Lung (tissue), 10 donors: ENCODE data around the gene DUOXA1. TPM values are rescaled to one million over a fixed set of nuclear protein-coding genes. Genes with fewer than 3 reads are reported as not detected.
"Not testable (repeated sequence)": the region's sequence is repeated elsewhere in the genome, so short reads cannot be mapped to it uniquely, and the experiment has no call there.

Experiments used
- ATAC-seq: fragments of 200-7000 bp; cut with Tn5 transposase; one replicate; pipeline ENCODE4 v1.9.1; 2020; ENCODE audit warnings: moderate number of reproducible peaks; ENCODE audit not compliant: insufficient read depth, low FRiP score
- DNase-seq, 3 donors: peaks; one replicate each; pipeline ENCODE4 v3.0.0-alpha.2; 2013 to 2017
- H3K27ac ChIP-seq, 2 donors: one replicate each; pipeline ENCODE4 v1.5.1; 2013; ENCODE audit warnings: mild to moderate bottlenecking in 2 of 2, moderate library complexity in 2 of 2, control low read depth in 1 of 2, inconsistent platforms in 1 of 2, low read depth in 1 of 2, low read length in 1 of 2
- H3K27me3 ChIP-seq, 3 donors: one replicate each; pipeline ENCODE4 v1.5.1; 2013; ENCODE audit warnings: low read length in 2 of 3; ENCODE audit not compliant: control insufficient read depth in 3 of 3, insufficient read depth in 3 of 3
- H3K36me3 ChIP-seq, 4 donors: one replicate each; pipeline ENCODE4 v1.5.1; 2013; ENCODE audit warnings: low read length in 4 of 4, mild to moderate bottlenecking in 1 of 4, moderate library complexity in 1 of 4; ENCODE audit not compliant: control insufficient read depth in 4 of 4, insufficient read depth in 4 of 4
- H3K4me1 ChIP-seq, 5 donors: one replicate each; pipeline ENCODE4 v1.5.1; 2013; ENCODE audit warnings: low read length in 5 of 5, mild to moderate bottlenecking in 2 of 5, moderate library complexity in 1 of 5; ENCODE audit not compliant: control insufficient read depth in 5 of 5, insufficient read depth in 5 of 5
- H3K4me3 ChIP-seq: one replicate; pipeline ENCODE4 v1.5.1; 2013; ENCODE audit warnings: mild to moderate bottlenecking, control low read depth, moderate library complexity
- H3K9ac ChIP-seq, 2 donors: one replicate each; pipeline ENCODE4 v1.5.1; 2013; ENCODE audit warnings: low read length in 2 of 2, control low read depth in 1 of 2; ENCODE audit not compliant: insufficient read depth in 1 of 2
- H3K9me3 ChIP-seq, 4 donors: one replicate each; pipeline ENCODE4 v1.5.1; 2013; ENCODE audit warnings: low read length in 3 of 4, mild to moderate bottlenecking in 1 of 4, moderate library complexity in 1 of 4; ENCODE audit not compliant: control insufficient read depth in 4 of 4, insufficient read depth in 3 of 4
- WGBS, 2 donors: extraction: QIAGEN DNeasy Blood & Tissue Kit; methylation state at CpG; one replicate each; pipeline ENCODE4 v1.1.7; 2013; 5-methylcytosine and 5-hydroxymethylcytosine counted together
- polyA plus RNA-seq, 2 donors: library from polyadenylated mRNA; stranded (reverse); fragments of 200-250 nt; gene quantifications; one replicate each; pipeline ENCODE4 v1.2.1, GENCODE V29; 2013
- total RNA-seq, 2 donors: library from RNA; depleted of rRNA in 1 of 2; stranded (reverse); fragments of >200 nt in 1 of 2; gene quantifications; one replicate each; pipeline ENCODE4 v1.2.1, GENCODE V29; 2014 to 2021
- donor health status: Bipolar disorder and iron deficiency.
- donor health status: healthy.
- donor health status: DM: yes; HTN: yes; CAD: no.

The DUOXA1 gene
- total and polyA plus RNA-seq, 4 donors, result 42.6 to 203 (median 108) TPM

- H3K27ac ChIP-seq, H3K4me3 ChIP-seq, H3K27me3 ChIP-seq, ATAC-seq, DNase-seq, H3K4me1 ChIP-seq, H3K36me3 ChIP-seq, H3K9ac ChIP-seq, H3K9me3 ChIP-seq: not testable (repeated sequence)
- 69 to 79% methylated on average over 5 of the region's 5 CpGs for whole genome bisulfite sequencing, 2 donors
These were observed 50.5 kb downstream of the DUOXA1 start for GRCh38 chr15:45079201-45079600.

GRCh38 chr15:45077391-45077790 is 52.3 kb downstream of the DUOXA1 start:
- H3K27me3 ChIP-seq, DNase-seq, H3K9me3 ChIP-seq, H3K4me3 ChIP-seq, H3K27ac ChIP-seq, H3K36me3 ChIP-seq, ATAC-seq, H3K4me1 ChIP-seq, H3K9ac ChIP-seq: not testable (repeated sequence)
- WGBS, 2 donors, result 69 to 80% methylated on average over 2 of the region's 2 CpGs

- not testable (repeated sequence) for H3K27me3 ChIP-seq, H3K4me1 ChIP-seq, H3K27ac ChIP-seq, H3K9me3 ChIP-seq, H3K9ac ChIP-seq, H3K36me3 ChIP-seq, DNase-seq, H3K4me3 ChIP-seq, ATAC-seq
- WGBS, 2 donors, result 100% methylated on average over 1 of the region's 9 CpGs
These were observed 54.0 kb downstream of the DUOXA1 start for GRCh38 chr15:45075440-45076320.

GRCh38 chr15:45073602-45074001 is 56.1 kb downstream of the DUOXA1 start:
- not testable (repeated sequence) for DNase-seq, H3K9ac ChIP-seq, ATAC-seq, H3K4me1 ChIP-seq, H3K27ac ChIP-seq, H3K9me3 ChIP-seq, H3K4me3 ChIP-seq, H3K27me3 ChIP-seq, H3K36me3 ChIP-seq

- H3K36me3 ChIP-seq, H3K4me3 ChIP-seq, H3K9me3 ChIP-seq, DNase-seq, H3K4me1 ChIP-seq, H3K27me3 ChIP-seq, H3K9ac ChIP-seq, H3K27ac ChIP-seq, ATAC-seq: not testable (repeated sequence)
- 71 to 81% methylated on average over 4 to 5 of the region's 6 CpGs for WGBS, 2 donors
These were observed 59.7 kb downstream of the DUOXA1 start for GRCh38 chr15:45069942-45070360.

Other genes with a start within 250 kb of the DUOXA1 start
- gene TERB2, start 173.2 kb downstream of the DUOXA1 start, total RNA-seq, result not detected
- not detected for gene TERB2, start 173.2 kb downstream of the DUOXA1 start, polyA plus RNA-seq
- gene SORD, start 106.7 kb downstream of the DUOXA1 start, total RNA-seq, result 10 to 100 TPM; 17.9 to 18.2 TPM
- gene SORD, start 106.7 kb downstream of the DUOXA1 start, polyA plus RNA-seq, result 10 to 100 TPM in 1 of 2 donors, 1 to 10 TPM in 1; 3.5 to 14.9 TPM
- 1 to 10 TPM; 2.0 to 3.8 TPM for gene DUOX2, start 15.7 kb downstream of the DUOXA1 start, total RNA-seq
- 1 to 10 TPM; 1.0 to 2.1 TPM for gene DUOX2, start 15.7 kb downstream of the DUOXA1 start, polyA plus RNA-seq
- gene DUOXA2, start 15.6 kb downstream of the DUOXA1 start, total RNA-seq, result under 1 TPM in 1 of 2 donors, not detected in 1; 0.48 TPM
- gene DUOXA2, start 15.6 kb downstream of the DUOXA1 start, polyA plus RNA-seq, result under 1 TPM; 0.98 TPM
- 100 to 1,000 TPM in 1 of 2 donors, 10 to 100 TPM in 1; 61.7 to 363 TPM for gene DUOX1, start 115 bp upstream of the DUOXA1 start, total RNA-seq
- 100 to 1,000 TPM in 1 of 2 donors, 10 to 100 TPM in 1; 70.5 to 160 TPM for gene DUOX1, start 115 bp upstream of the DUOXA1 start, polyA plus RNA-seq
- 10 to 100 TPM in 1 of 2 donors, 1 to 10 TPM in 1; 4.6 to 15.9 TPM for gene SHF, start 58.1 kb upstream of the DUOXA1 start, total RNA-seq
- 1 to 10 TPM; 1.9 to 3.4 TPM for gene SHF, start 58.1 kb upstream of the DUOXA1 start, polyA plus RNA-seq
- gene SLC28A2, start 122.4 kb upstream of the DUOXA1 start, total RNA-seq, result 1 to 10 TPM in 1 of 2 donors, under 1 TPM in 1; 0.28 to 1.5 TPM
- under 1 TPM; 0.10 to 0.23 TPM for gene SLC28A2, start 122.4 kb upstream of the DUOXA1 start, polyA plus RNA-seq
- gene GATM, start 248.7 kb upstream of the DUOXA1 start, total RNA-seq, result 10 to 100 TPM in 1 of 2 donors, 1 to 10 TPM in 1; 6.3 to 12.2 TPM
- 1 to 10 TPM; 2.5 to 2.8 TPM for gene GATM, start 248.7 kb upstream of the DUOXA1 start, polyA plus RNA-seq